IMR-90 (cell line): Measurements from ENCODE around the gene DIAPH2. TPM values are rescaled to one million over a fixed set of nuclear protein-coding genes. Genes with fewer than 3 reads are reported as not detected.

Experiments used
- ATAC-seq: fragments of 200-7000 bp; cut with Tn5 transposase; 2 replicates; pipeline ENCODE4 v1.9.1; 2020; ENCODE audit warnings: low read depth, mild to moderate bottlenecking, moderate library complexity
- BruUV-seq: library from RNA; stranded (reverse); fragments of 400-500 nt; replicated peaks from 2 replicates; lab custom pipeline; 2021; lab: Mats Ljungman, UMichigan
- CTCF ChIA-PET: fragments of 300-600 bp; formaldehyde crosslinking; extraction: SDS; loops from one replicate; lab custom pipeline; 2021; ENCODE audit warnings: antibody characterized with exemption; lab: Yijun Ruan, JAX
- POLR2A ChIA-PET: fragments of 300-600 bp; sonication (Branson Sonifier 250); formaldehyde crosslinking; loops from one replicate; lab custom pipeline; 2022; ENCODE audit warnings: antibody characterized with exemption; ENCODE audit not compliant: unreplicated experiment; lab: Charles Lee
- DNase-seq: peaks from one replicate; pipeline ENCODE4 v3.0.0; 2013
- H2AFZ ChIP-seq: replicated peaks from 2 replicates; pipeline ENCODE3; 2013; ENCODE audit warnings: low read length, mild to moderate bottlenecking; ENCODE audit not compliant: poor library complexity
- H2AK5ac ChIP-seq: 2 replicates; pipeline ENCODE4 v1.6.1; 2013; ENCODE audit warnings: low read depth, low read length, inconsistent platforms
- H2AK9ac ChIP-seq: replicated peaks from 2 replicates; pipeline ENCODE3; 2013; ENCODE audit warnings: mild to moderate bottlenecking, low read depth, low read length, moderate library complexity; ENCODE audit not compliant: poor library complexity
- H2BK120ac ChIP-seq: 2 replicates; pipeline ENCODE4 v1.6.1; 2013; ENCODE audit warnings: low read depth, low read length, inconsistent platforms
- H2BK15ac ChIP-seq: 3 replicates; pipeline ENCODE4 v1.6.1; 2013; ENCODE audit warnings: low read depth, low read length, inconsistent platforms
- H2BK20ac ChIP-seq: 2 replicates; pipeline ENCODE4 v1.6.1; 2013; ENCODE audit warnings: low read depth, mild to moderate bottlenecking, inconsistent platforms, low read length, moderate library complexity
- H2BK5ac ChIP-seq: 2 replicates; pipeline ENCODE4 v1.6.1; 2013; ENCODE audit warnings: mild to moderate bottlenecking, low read depth, low read length, inconsistent platforms; ENCODE audit not compliant: poor library complexity, severe bottlenecking
- H3K14ac ChIP-seq: replicated peaks from 2 replicates; pipeline ENCODE4 v1.6.1; 2013; ENCODE audit warnings: low read depth, low read length, inconsistent platforms
- H3K18ac ChIP-seq: 2 replicates; pipeline ENCODE4 v1.6.1; 2013; ENCODE audit warnings: low read depth, low read length, control low read depth
- H3K23ac ChIP-seq: 2 replicates; pipeline ENCODE4 v1.6.1; 2013; ENCODE audit warnings: low read depth, low read length, inconsistent platforms
- H3K27ac ChIP-seq: 2 replicates; pipeline ENCODE4 v1.5.1; 2013; ENCODE audit warnings: mild to moderate bottlenecking, control low read depth, low read length; ENCODE audit not compliant: insufficient read depth
- H3K27me3 ChIP-seq: 2 replicates; pipeline ENCODE4 v1.6.1; 2013; ENCODE audit warnings: low read length; ENCODE audit not compliant: control insufficient read depth, insufficient read depth
- H3K36me3 ChIP-seq: 2 replicates; pipeline ENCODE4 v1.6.1; 2013; ENCODE audit warnings: low read length, mixed read lengths; ENCODE audit not compliant: control insufficient read depth, insufficient read depth
- H3K4ac ChIP-seq: 2 replicates; pipeline ENCODE4 v1.6.1; 2013; ENCODE audit warnings: low read depth, low read length, inconsistent platforms
- H3K4me1 ChIP-seq: 2 replicates; pipeline ENCODE4 v1.6.1; 2013; ENCODE audit warnings: low read length, mixed read lengths; ENCODE audit not compliant: control insufficient read depth, insufficient read depth
- H3K4me2 ChIP-seq: 2 replicates; pipeline ENCODE4 v1.6.1; 2013; ENCODE audit warnings: low read depth, mild to moderate bottlenecking, control low read depth, low read length, moderate library complexity
- H3K4me3 ChIP-seq: 2 replicates; pipeline ENCODE4 v1.5.1; 2013; ENCODE audit warnings: low read depth, mild to moderate bottlenecking, control low read depth, low read length, moderate library complexity; ENCODE audit not compliant: insufficient read depth
- H3K56ac ChIP-seq: 2 replicates; pipeline ENCODE4 v1.6.1; 2013; ENCODE audit warnings: low read length, inconsistent platforms; ENCODE audit not compliant: insufficient read depth; ENCODE audit errors: extremely low read depth
- H3K79me1 ChIP-seq, 2 experiments: 2 replicates each; pipeline ENCODE4 v1.6.1; 2013; ENCODE audit warnings: low read length in 2 of 2, inconsistent platforms in 1 of 2, low read depth in 1 of 2
- H3K9ac ChIP-seq: 2 replicates; pipeline ENCODE4 v1.6.1; 2013; ENCODE audit warnings: low read depth, low read length, control low read depth
- H3K9me1 ChIP-seq: 2 replicates; pipeline ENCODE4 v1.6.1; 2013; ENCODE audit warnings: low read length, inconsistent platforms; ENCODE audit not compliant: insufficient read depth
- H3K9me3 ChIP-seq: 2 replicates; pipeline ENCODE4 v1.6.1; 2013; ENCODE audit warnings: low read length; ENCODE audit not compliant: control insufficient read depth, insufficient read depth
- H4K20me1 ChIP-seq: 2 replicates; pipeline ENCODE4 v1.6.1; 2013; ENCODE audit warnings: low read length, inconsistent platforms; ENCODE audit not compliant: insufficient read depth
- H4K5ac ChIP-seq: 2 replicates; pipeline ENCODE4 v1.6.1; 2013; ENCODE audit warnings: mild to moderate bottlenecking, low read depth, low read length, control low read depth
- H4K8ac ChIP-seq, 2 experiments: 2 replicates each; pipeline ENCODE4 v1.6.1; 2013; ENCODE audit warnings: low read depth in 2 of 2, low read length in 2 of 2, control low read depth in 1 of 2, inconsistent platforms in 1 of 2
- H4K91ac ChIP-seq: 2 replicates; pipeline ENCODE4 v1.6.1; 2013; ENCODE audit warnings: low read depth, low read length, inconsistent platforms; ENCODE audit not compliant: insufficient read depth
- USF2 ChIP-seq: fragments of 150-350 bp; IDR thresholded peaks from 2 replicates; pipeline ENCODE4 v1.6.1; 2017; ENCODE audit warnings: mild to moderate bottlenecking, antibody characterized with exemption, low read length, low read depth
- WGBS, 2 experiments: methylation state at CpG; one replicate each; pipeline versions ENCODE4 v1.1.5 to v1.1.7; 2013; ENCODE audit warnings: missing lambda C conversion rate in 2 of 2; ENCODE audit not compliant: insufficient read length in 1 of 2; ENCODE audit errors: extremely low coverage in 2 of 2; 5-methylcytosine and 5-hydroxymethylcytosine counted together
- dilution Hi-C: fragments of 300-500 bp; cut with HindIII; formaldehyde crosslinking; loops from one replicate; pipeline ENCODE4 v1.14.3; 2018; ENCODE audit warnings: low sequenced_read_pairs; ENCODE audit not compliant: unreplicated experiment
- in situ Hi-C: fragments of 300-500 bp; cut with MboI; formaldehyde crosslinking; loops from 3 replicates; pipeline ENCODE4 v1.14.3; 2019; ENCODE audit warnings: low sequenced_read_pairs, inconsistent platforms, mixed read lengths
- intact Hi-C: fragments of 100-400 bp; cut with micrococcal nuclease; formaldehyde crosslinking; loops from 2 replicates; pipeline ENCODE4 v1.10.0; 2022
- polyA plus RNA-seq, 3 experiments: library from polyadenylated mRNA; depleted of rRNA; stranded (reverse); fragments of >200 nt; gene quantifications; 2 replicates each; pipeline ENCODE4 v1.2.3, GENCODE V29; 2012; ENCODE audit warnings: low replicate concordance in 1 of 3
- total RNA-seq: library from RNA; depleted of rRNA; stranded (reverse); fragments of >200 nt; gene quantifications from 2 replicates; pipeline ENCODE4 v1.2.3, GENCODE V29; 2012

DIAPH2 gene
- total and polyA plus RNA-seq, 2 of the 4 experiments (the other 2 are of a cell fraction): 3.6 to 19.9 TPM

GRCh38 chrX:97482666-97483300 lies 798.1 kb downstream of the DIAPH2 start:
- H3K9me3 ChIP-seq: no peaks in the 10 kb centered on the region
- no peaks in the 10 kb centered on the region for H3K27me3 ChIP-seq
- no peak overlapping the region for H3K14ac ChIP-seq
- no peak overlapping the region for H3K23ac ChIP-seq
- no peak overlapping the region for H2BK5ac ChIP-seq
- H2BK15ac ChIP-seq: no peak overlapping the region
- no peak overlapping the region for H4K5ac ChIP-seq
- H3K79me1 ChIP-seq: no peaks in the 10 kb centered on the region
- H4K20me1 ChIP-seq: no peaks in the 10 kb centered on the region
- H4K91ac ChIP-seq: no peak overlapping the region
- WGBS, 2 experiments: no CpG with 5 or more reads among the region's 1 CpG
- H3K18ac ChIP-seq: no peak overlapping the region
- no peak overlapping the region for H3K4me3 ChIP-seq
- intact Hi-C loops (no loop called here), in situ Hi-C loops (no loop called here), dilution Hi-C loops (no loop called here)
- H3K4ac ChIP-seq: no peak overlapping the region
- ChIA-PET CTCF (no interaction called here), POLR2A (no interaction called here)
- H3K4me1 ChIP-seq: no peaks in the 10 kb centered on the region
- H3K9ac ChIP-seq: no peak overlapping the region
- no peaks in the 10 kb centered on the region for H3K9me1 ChIP-seq
- DNase-seq (no peak), ATAC-seq (no peak)
- H4K8ac ChIP-seq: no peak overlapping the region
- no peak overlapping the region for H2BK120ac ChIP-seq
- H3K36me3 ChIP-seq: no peaks in the 10 kb centered on the region
- no peak overlapping the region for H3K4me2 ChIP-seq
- H2AK9ac ChIP-seq: no peak overlapping the region
- TF ChIP-seq USF2: no peak
- no peak overlapping the region for H2BK20ac ChIP-seq
- H3K27ac ChIP-seq: no peak overlapping the region
- no peak overlapping the region for H3K56ac ChIP-seq
- BruUV-seq: no TSS peak
- H2AFZ ChIP-seq: no peak overlapping the region
- no peak overlapping the region for H2AK5ac ChIP-seq
